ENCODE results near the gene KSR1.

KSR1 gene

GRCh38 chr17:27559506-27560481 is 103.5 kb downstream of the KSR1 start:
- in situ Hi-C loops (cut with HindIII; ENCODE audit: low pct_ligation_motif_present, low sequenced_read_pairs), result no loop called here
- Histone ChIP-seq H3K27me3 (replicated peaks) (no peaks in the 10 kb centered on the region), H3K27ac (peak overlapping the region; percentile 88), H3K4me3 (ENCODE audit: low read depth, low read length) (peak overlapping the region; percentile 35), H3K36me3 (replicated peaks) (peaks cover 3% of the 10 kb centered on the region)
- peak; percentile 81 for DNase-seq
- TF ChIP-seq, protein P1, sequence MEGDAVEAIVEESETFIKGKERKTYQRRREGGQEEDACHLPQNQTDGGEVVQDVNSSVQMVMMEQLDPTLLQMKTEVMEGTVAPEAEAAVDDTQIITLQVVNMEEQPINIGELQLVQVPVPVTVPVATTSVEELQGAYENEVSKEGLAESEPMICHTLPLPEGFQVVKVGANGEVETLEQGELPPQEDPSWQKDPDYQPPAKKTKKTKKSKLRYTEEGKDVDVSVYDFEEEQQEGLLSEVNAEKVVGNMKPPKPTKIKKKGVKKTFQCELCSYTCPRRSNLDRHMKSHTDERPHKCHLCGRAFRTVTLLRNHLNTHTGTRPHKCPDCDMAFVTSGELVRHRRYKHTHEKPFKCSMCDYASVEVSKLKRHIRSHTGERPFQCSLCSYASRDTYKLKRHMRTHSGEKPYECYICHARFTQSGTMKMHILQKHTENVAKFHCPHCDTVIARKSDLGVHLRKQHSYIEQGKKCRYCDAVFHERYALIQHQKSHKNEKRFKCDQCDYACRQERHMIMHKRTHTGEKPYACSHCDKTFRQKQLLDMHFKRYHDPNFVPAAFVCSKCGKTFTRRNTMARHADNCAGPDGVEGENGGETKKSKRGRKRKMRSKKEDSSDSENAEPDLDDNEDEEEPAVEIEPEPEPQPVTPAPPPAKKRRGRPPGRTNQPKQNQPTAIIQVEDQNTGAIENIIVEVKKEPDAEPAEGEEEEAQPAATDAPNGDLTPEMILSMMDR (IDR thresholded peaks at IDR 0.05; ENCODE audit: low read depth, low read length, missing control alignments), result peak; percentile 63

- H3K4me3 ChIP-seq (ENCODE audit: low read depth, low read length), result peak overlapping the region; percentile 35
- H3K27ac ChIP-seq, result peak overlapping the region; percentile 88
- H3K36me3 ChIP-seq (replicated peaks), result peaks cover 3% of the 10 kb centered on the region
- no peak for DNase-seq
- TF ChIP-seq, protein P1 (IDR thresholded peaks at IDR 0.05; ENCODE audit: low read depth, low read length, missing control alignments), result no peak
- H3K27me3 ChIP-seq (replicated peaks), result no peaks in the 10 kb centered on the region
- in situ Hi-C loops (cut with HindIII; ENCODE audit: low pct_ligation_motif_present, low sequenced_read_pairs), result no loop called here
Measured at GRCh38 chr17:27560668-27561067, 104.4 kb downstream of the KSR1 start.

DNA sequence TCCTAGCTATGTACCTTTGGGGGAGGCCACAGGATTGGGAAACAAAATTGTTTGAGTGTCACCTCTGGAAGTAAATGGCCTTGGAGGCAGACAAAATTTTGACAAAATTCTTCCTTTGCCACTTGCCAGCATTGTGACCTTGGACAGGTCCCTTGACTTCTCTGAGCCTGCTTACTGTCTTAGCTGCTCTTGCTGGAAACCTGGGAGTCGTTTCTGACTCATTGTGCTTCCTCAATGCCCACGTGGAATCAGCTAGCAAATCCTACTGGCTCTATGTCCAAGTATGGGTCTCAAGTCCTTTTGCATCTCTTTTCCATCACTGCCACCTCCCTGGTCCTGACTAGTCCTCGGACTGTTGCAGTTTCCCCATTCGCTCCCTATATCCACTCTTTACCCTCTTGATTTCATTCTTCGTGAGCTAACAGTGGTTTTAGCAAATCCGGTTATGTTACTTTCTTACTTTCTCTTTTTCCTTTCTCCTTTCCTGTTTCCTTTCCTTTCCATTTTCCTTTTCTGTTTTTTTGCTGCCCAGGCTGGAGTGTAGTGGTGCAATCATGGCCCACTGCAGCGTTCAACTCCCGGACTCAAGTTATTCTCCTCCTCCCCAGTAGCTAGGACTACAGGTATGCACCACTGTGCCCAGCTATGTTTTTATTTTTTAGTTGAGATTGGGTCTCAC is 106.7 kb downstream of the KSR1 start:
- Histone ChIP-seq H3K4me3 (ENCODE audit: low read depth, low read length) (no peak overlapping the region), H3K27me3 (replicated peaks) (no peaks in the 10 kb centered on the region), H3K36me3 (replicated peaks) (peaks cover 3% of the 10 kb centered on the region), H3K27ac (no peak overlapping the region)
- in situ Hi-C loops (cut with HindIII; ENCODE audit: low pct_ligation_motif_present, low sequenced_read_pairs), result no loop called here
- TF ChIP-seq, protein P1 (IDR thresholded peaks at IDR 0.05; ENCODE audit: low read depth, low read length, missing control alignments), result no peak
- DNase-seq, result peak; percentile 24

DNA sequence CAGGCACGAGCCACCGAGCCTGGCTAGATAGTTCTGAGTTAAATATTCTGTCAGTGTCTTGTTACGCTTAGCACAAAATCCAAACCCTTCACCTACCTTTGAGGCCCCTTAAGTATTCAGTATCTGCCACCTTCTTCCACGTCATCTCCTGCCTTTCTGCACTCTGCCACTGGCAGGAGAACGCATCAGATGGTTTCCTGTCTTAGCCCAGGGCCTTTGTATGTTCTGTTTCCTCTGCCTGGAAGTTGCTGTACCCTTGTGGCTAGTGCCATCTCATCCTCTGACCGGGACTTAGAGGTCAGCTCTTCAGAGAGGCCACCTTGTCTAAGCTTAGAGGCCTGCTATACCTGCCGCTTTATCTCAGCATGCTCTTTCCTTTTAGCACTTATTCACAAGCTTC is 107.3 kb downstream of the KSR1 start:
- Histone ChIP-seq H3K27me3 (replicated peaks) (no peaks in the 10 kb centered on the region), H3K27ac (no peak overlapping the region), H3K36me3 (replicated peaks) (no peaks in the 10 kb centered on the region), H3K4me3 (ENCODE audit: low read depth, low read length) (no peak overlapping the region)
- TF ChIP-seq, protein P1 (IDR thresholded peaks at IDR 0.05; ENCODE audit: low read depth, low read length, missing control alignments), result no peak
- DNase-seq, result no peak
- in situ Hi-C loops (cut with HindIII; ENCODE audit: low pct_ligation_motif_present, low sequenced_read_pairs), result no loop called here

GRCh38 chr17:27564463-27564862 is 108.2 kb downstream of the KSR1 start:
- Histone ChIP-seq H3K4me3 (ENCODE audit: low read depth, low read length) (no peak overlapping the region), H3K27ac (no peak overlapping the region), H3K27me3 (replicated peaks) (no peaks in the 10 kb centered on the region), H3K36me3 (replicated peaks) (no peaks in the 10 kb centered on the region)
- DNase-seq, result no peak
- TF ChIP-seq, protein P1 (IDR thresholded peaks at IDR 0.05; ENCODE audit: low read depth, low read length, missing control alignments), result no peak
- in situ Hi-C loops (cut with HindIII; ENCODE audit: low pct_ligation_motif_present, low sequenced_read_pairs), result no loop called here
